ENCODE results near the gene ITFG1. TPM values are rescaled to one million over a fixed set of nuclear protein-coding genes. Genes with fewer than 3 reads are reported as not detected.

The ITFG1 gene
- total RNA-seq, 2 experiments from 2014 or later, result 33.7 to 37.9 TPM

DNA sequence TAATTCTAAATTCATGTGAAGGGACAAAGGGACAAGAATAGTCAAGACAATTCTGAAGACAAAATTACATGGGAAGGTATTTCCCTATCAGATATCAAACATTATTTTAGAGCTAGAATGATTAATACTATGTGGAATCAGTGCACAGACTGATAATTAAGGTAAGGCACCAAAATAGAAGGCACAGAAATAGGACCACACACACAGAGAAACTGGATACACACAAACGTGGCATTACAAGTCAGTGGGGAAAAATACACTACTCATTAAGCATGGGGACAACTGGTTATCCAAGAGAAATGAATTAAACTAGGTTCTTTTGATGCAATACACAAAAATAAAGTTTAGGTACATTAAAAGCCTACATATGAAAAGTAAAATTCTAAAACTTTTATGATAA lies 184.3 kb downstream of the ITFG1 start:
- no peak for TF ChIP-seq EZH2phosphoT487 (IDR thresholded peaks at IDR 0.05; ENCODE audit: borderline replicate concordance, low read depth, low read length)
- TF ChIP-seq, protein P1, sequence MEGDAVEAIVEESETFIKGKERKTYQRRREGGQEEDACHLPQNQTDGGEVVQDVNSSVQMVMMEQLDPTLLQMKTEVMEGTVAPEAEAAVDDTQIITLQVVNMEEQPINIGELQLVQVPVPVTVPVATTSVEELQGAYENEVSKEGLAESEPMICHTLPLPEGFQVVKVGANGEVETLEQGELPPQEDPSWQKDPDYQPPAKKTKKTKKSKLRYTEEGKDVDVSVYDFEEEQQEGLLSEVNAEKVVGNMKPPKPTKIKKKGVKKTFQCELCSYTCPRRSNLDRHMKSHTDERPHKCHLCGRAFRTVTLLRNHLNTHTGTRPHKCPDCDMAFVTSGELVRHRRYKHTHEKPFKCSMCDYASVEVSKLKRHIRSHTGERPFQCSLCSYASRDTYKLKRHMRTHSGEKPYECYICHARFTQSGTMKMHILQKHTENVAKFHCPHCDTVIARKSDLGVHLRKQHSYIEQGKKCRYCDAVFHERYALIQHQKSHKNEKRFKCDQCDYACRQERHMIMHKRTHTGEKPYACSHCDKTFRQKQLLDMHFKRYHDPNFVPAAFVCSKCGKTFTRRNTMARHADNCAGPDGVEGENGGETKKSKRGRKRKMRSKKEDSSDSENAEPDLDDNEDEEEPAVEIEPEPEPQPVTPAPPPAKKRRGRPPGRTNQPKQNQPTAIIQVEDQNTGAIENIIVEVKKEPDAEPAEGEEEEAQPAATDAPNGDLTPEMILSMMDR (conservative IDR thresholded peaks at IDR 0.05; ENCODE audit: low read length), result no peak
- no peak overlapping the region for H2AFZ ChIP-seq (ENCODE audit: low read length)
- H3K9me3 ChIP-seq (ENCODE audit: low read length), result no peaks in the 10 kb centered on the region
- no peaks in the 10 kb centered on the region for H3K79me2 ChIP-seq (ENCODE audit: insufficient read depth, low read depth, low read length)
- no TSS peak for BruUV-seq (replicated peaks)
- no peaks in the 10 kb centered on the region for H4K20me1 ChIP-seq (ENCODE audit: insufficient read depth, low read length)
- intact Hi-C loops (cut with micrococcal nuclease; ENCODE audit: unreplicated experiment), result no loop called here
- H3K4me3 ChIP-seq (ENCODE audit: low read depth, low read length, poor library complexity, severe bottlenecking), result no peak overlapping the region
- no peak overlapping the region for H3K27ac ChIP-seq (ENCODE audit: low read depth, low read length, poor library complexity, severe bottlenecking)
- no peak for DNase-seq (ENCODE audit: low spot score)
- ChIA-PET CTCF (ENCODE audit: unreplicated experiment) (no interaction called here), POLR2A (interaction anchor here (1.0 kb wide), 1 partner anchor 10 kb away, joined by 3 read pairs; no protein-coding TSS in a partner anchor)
- no peaks in the 10 kb centered on the region for H3K4me1 ChIP-seq (ENCODE audit: insufficient read depth, low read length, poor library complexity, severe bottlenecking)
- no peaks in the 10 kb centered on the region for H3K9me2 ChIP-seq (ENCODE audit: insufficient read depth, low read length)
- no peak overlapping the region for H3K4me2 ChIP-seq (ENCODE audit: low read length)
- H3K36me3 ChIP-seq (ENCODE audit: insufficient read depth, low read length), result no peaks in the 10 kb centered on the region

GRCh38 chr16:47262938-47263337 lies 197.9 kb downstream of the ITFG1 start:
- no TSS peak for BruUV-seq (replicated peaks)
- H3K4me1 ChIP-seq (ENCODE audit: insufficient read depth, low read length, poor library complexity, severe bottlenecking), result no peaks in the 10 kb centered on the region

GRCh38 chr16:47260503-47260902 lies 200.4 kb downstream of the ITFG1 start:
- no peak for DNase-seq (ENCODE audit: low spot score)
- H2AFZ ChIP-seq (ENCODE audit: low read length), result no peak overlapping the region
- ChIA-PET POLR2A (interaction anchor here (0.7 to 1.8 kb wide), 2 partner anchors 14 to 355 kb away, joined by 3 to 5 read pairs; no protein-coding TSS in a partner anchor), CTCF (ENCODE audit: unreplicated experiment) (no interaction called here)
- intact Hi-C loops (cut with micrococcal nuclease; ENCODE audit: unreplicated experiment), result no loop called here
- no peaks in the 10 kb centered on the region for H4K20me1 ChIP-seq (ENCODE audit: insufficient read depth, low read length)
- H3K9me3 ChIP-seq (ENCODE audit: low read length), result no peaks in the 10 kb centered on the region
- H3K4me2 ChIP-seq (ENCODE audit: low read length), result no peak overlapping the region
- no peaks in the 10 kb centered on the region for H3K79me2 ChIP-seq (ENCODE audit: insufficient read depth, low read depth, low read length)
- TF ChIP-seq, protein P1 (conservative IDR thresholded peaks at IDR 0.05; ENCODE audit: low read length), result no peak
- TF ChIP-seq EZH2phosphoT487 (IDR thresholded peaks at IDR 0.05; ENCODE audit: borderline replicate concordance, low read depth, low read length), result no peak
- H3K9me2 ChIP-seq (ENCODE audit: insufficient read depth, low read length), result no peaks in the 10 kb centered on the region
- no TSS peak for BruUV-seq (replicated peaks)
- H3K36me3 ChIP-seq (ENCODE audit: insufficient read depth, low read length), result peaks cover 21% of the 10 kb centered on the region
- H3K4me1 ChIP-seq (ENCODE audit: insufficient read depth, low read length, poor library complexity, severe bottlenecking), result no peaks in the 10 kb centered on the region
- no peak overlapping the region for H3K4me3 ChIP-seq (ENCODE audit: low read depth, low read length, poor library complexity, severe bottlenecking)
- H3K27ac ChIP-seq (ENCODE audit: low read depth, low read length, poor library complexity, severe bottlenecking), result no peak overlapping the region

More at GRCh38 chr16:47262938-47263337, 197.9 kb downstream of the ITFG1 start:
- Histone ChIP-seq H3K27ac (ENCODE audit: low read depth, low read length, poor library complexity, severe bottlenecking) (no peak overlapping the region), H3K79me2 (ENCODE audit: insufficient read depth, low read depth, low read length) (no peaks in the 10 kb centered on the region), H4K20me1 (ENCODE audit: insufficient read depth, low read length) (no peaks in the 10 kb centered on the region), H3K4me2 (ENCODE audit: low read length) (no peak overlapping the region), H3K9me3 (ENCODE audit: low read length) (no peaks in the 10 kb centered on the region), H3K4me3 (ENCODE audit: low read depth, low read length, poor library complexity, severe bottlenecking) (no peak overlapping the region), H2AFZ (ENCODE audit: low read length) (no peak overlapping the region), H3K36me3 (ENCODE audit: insufficient read depth, low read length) (peaks cover 10% of the 10 kb centered on the region), H3K9me2 (ENCODE audit: insufficient read depth, low read length) (no peaks in the 10 kb centered on the region)
- POLR2A ChIA-PET, result interaction anchor here (0.7 to 1.5 kb wide), 4 partner anchors 10 to 23 kb away, joined by 3 to 5 read pairs (median 4); no protein-coding TSS in a partner anchor
- DNase-seq (ENCODE audit: low spot score), result no peak
- TF ChIP-seq EZH2phosphoT487 (IDR thresholded peaks at IDR 0.05; ENCODE audit: borderline replicate concordance, low read depth, low read length), result no peak
- TF ChIP-seq, protein P1 (conservative IDR thresholded peaks at IDR 0.05; ENCODE audit: low read length), result no peak
- intact Hi-C loops (cut with micrococcal nuclease; ENCODE audit: unreplicated experiment), result no loop called here
- CTCF ChIA-PET (ENCODE audit: unreplicated experiment), result no interaction called here

Measured in OCI-LY7 (cell line).